Measurements from ENCODE around the gene S100A14.
"Not testable (repeated sequence)": the region's sequence is repeated elsewhere in the genome, so short reads cannot be mapped to it uniquely, and the experiment has no call there.

Gene S100A14

DNA sequence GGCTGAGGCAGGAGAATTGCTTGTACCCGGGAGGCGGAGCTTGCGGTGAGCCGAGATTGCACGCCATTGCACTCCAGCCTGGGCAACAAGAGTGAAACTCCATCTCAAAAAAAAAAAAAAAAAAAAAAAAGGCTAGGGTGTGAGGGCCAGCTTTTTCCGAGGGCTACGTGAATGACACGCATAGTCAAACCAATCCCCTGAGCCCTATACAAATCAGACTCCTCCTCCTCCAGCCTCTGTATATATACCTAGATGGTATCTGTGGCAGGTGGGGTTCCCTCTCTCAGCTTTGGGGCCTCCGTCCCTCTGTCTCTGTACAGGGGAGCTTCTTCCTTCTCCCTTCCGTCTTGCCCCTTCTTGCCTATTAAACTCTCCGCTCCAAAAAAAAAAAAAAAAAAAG, 9.9 kb downstream of the S100A14 start:
- TF ChIP-seq POLR2AphosphoS5 (IDR thresholded peaks at IDR 0.05; ENCODE audit: low read depth, low read length) (no peak), SPI1 (IDR thresholded peaks at IDR 0.05; ENCODE audit: low read depth, low read length) (no peak), PAX5 (IDR thresholded peaks at IDR 0.05; ENCODE audit: insufficient read depth, low read length, severe bottlenecking) (no peak), POU2F2 (IDR thresholded peaks at IDR 0.05; ENCODE audit: low read depth, low read length) (no peak), POLR2A (IDR thresholded peaks at IDR 0.05; ENCODE audit: low read depth, low read length) (no peak), TAF1 (IDR thresholded peaks at IDR 0.05; ENCODE audit: low read depth, low read length) (no peak)
- FAIRE-seq = no peak
- DNase-seq (ENCODE audit: insufficient read length, low spot score) = no peak

DNA sequence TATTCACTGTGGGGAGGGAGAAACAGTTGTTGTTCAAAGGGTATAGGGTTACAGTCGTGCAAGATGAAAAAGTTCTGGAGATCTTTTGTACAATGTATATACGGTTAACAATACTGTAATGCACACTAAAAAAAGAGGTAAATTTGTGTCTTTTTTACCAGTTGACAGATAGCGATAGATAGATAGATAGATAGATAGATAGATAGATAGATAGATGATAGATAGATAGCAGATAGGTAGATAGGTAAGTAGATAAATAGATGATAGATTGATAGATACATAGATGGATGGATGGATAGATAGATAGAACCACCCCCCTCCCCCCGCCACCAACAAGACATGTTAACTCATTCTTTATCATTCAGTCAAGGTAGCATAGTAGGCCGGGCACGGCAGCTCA, 13.4 kb downstream of the S100A14 start:
- no peak for TF ChIP-seq POU2F2 (IDR thresholded peaks at IDR 0.05; ENCODE audit: low read depth, low read length)
- TF ChIP-seq POLR2A (IDR thresholded peaks at IDR 0.05; ENCODE audit: low read depth, low read length) = no peak
- no peak for TF ChIP-seq POLR2AphosphoS5 (IDR thresholded peaks at IDR 0.05; ENCODE audit: low read depth, low read length)
- no peak for FAIRE-seq
- no peak for DNase-seq (ENCODE audit: insufficient read length, low spot score)

DNA sequence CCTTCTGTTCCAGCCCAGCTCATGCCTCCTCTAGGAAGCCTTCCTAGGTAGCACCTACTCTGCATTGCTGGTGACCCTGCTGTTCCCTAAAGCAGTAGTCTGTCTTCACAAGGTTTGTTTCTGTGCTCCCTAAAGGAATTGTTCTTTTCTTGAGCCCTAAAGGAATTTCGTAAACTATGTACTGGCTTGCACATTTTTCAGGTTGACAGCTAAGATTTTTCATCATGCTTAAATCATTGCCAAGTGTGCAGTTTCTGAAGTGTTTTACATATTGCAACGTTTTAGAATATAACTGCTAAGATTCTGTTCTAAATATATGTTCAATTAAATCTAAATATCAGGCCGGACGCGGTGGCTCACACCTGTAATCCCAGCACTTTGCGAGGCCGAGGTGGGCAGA, 16.3 kb downstream of the S100A14 start:
- FAIRE-seq (no peak), DNase-seq (ENCODE audit: insufficient read length, low spot score) (no peak)
- TF ChIP-seq PAX5 (IDR thresholded peaks at IDR 0.05; ENCODE audit: insufficient read depth, low read length, severe bottlenecking) (no peak), TAF1 (IDR thresholded peaks at IDR 0.05; ENCODE audit: low read depth, low read length) (no peak), SPI1 (IDR thresholded peaks at IDR 0.05; ENCODE audit: low read depth, low read length) (no peak), POLR2AphosphoS5 (IDR thresholded peaks at IDR 0.05; ENCODE audit: low read depth, low read length) (no peak), POLR2A (IDR thresholded peaks at IDR 0.05; ENCODE audit: low read depth, low read length) (no peak), POU2F2 (IDR thresholded peaks at IDR 0.05; ENCODE audit: low read depth, low read length) (no peak)

DNA sequence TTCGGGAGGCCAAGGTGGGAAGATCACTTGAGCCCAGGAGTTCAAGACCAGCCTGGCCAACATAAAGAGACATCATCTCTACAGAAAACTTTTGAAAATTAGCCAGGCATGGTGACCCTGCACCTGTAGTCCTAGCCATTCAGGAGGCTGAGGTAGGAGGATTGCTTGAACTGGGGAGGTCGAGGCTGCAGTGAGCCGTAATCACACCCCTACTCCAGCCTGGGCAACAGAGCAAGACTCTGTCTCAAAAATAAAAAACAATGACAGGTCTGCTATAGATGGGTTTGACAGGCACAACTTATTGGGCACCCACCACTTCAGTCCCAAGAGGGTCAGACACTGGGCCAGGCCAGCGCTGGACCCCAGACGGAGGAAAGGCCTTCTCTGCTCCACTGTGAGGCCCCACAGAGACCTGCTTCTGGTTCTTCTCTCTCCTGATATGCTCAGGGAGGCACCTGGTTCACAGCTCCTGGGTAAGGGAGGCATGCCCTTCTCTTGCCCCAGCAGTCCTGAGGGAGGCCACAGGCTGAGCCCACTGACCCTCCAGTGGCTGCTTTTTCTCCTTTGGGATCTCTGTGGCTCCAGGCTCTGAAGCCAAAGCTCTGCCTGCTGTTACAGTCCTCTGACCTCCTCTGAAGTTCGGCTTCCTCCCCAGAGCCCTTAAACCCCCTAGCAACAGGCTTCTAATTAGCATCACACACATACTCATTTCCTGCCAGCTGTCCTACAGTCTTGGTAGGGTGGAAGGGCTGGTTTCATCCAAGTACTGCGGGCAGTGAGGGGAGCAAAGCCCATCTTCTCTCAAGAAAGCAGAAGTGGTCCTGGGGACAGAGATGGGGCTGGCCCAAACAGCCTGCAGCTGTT, 17.6 kb downstream of the S100A14 start:
- FAIRE-seq (peak; percentile 90), DNase-seq (ENCODE audit: insufficient read length, low spot score) (peak; percentile 69)
- TF ChIP-seq POU2F2 (IDR thresholded peaks at IDR 0.05; ENCODE audit: low read depth, low read length) (no peak; the same call in 1 of the 2 replicates), SPI1 (IDR thresholded peaks at IDR 0.05; ENCODE audit: low read depth, low read length) (peak; percentile 98), PAX5 (IDR thresholded peaks at IDR 0.05; ENCODE audit: insufficient read depth, low read length, severe bottlenecking) (no peak), POLR2AphosphoS5 (IDR thresholded peaks at IDR 0.05; ENCODE audit: low read depth, low read length) (no peak), POLR2A (IDR thresholded peaks at IDR 0.05; ENCODE audit: low read depth, low read length) (peak; percentile 58; the same call in 1 of the 2 replicates), TAF1 (IDR thresholded peaks at IDR 0.05; ENCODE audit: low read depth, low read length) (no peak)

DNA sequence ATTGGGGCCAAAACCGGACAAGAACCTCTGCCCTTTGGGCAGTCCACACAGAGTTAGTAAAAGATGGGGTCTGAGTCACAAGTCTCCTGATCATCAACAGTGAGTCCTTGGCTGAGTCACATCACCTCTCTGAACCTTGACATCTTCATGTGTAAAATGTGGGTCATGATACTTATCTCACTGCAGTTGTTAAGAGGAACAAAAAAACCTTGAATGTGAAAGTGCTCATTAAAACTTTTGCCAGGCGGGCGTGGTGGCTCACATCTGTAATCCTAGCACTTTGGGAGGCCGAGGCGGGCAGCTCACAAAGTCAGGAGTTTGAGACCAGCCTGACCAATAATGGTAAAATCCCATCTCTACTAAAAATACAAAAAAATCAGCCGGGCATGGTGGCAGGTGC, 18.9 kb downstream of the S100A14 start:
- no peak for DNase-seq (ENCODE audit: insufficient read length, low spot score)
- FAIRE-seq = no peak
- TF ChIP-seq POU2F2 (IDR thresholded peaks at IDR 0.05; ENCODE audit: low read depth, low read length) (no peak), SPI1 (IDR thresholded peaks at IDR 0.05; ENCODE audit: low read depth, low read length) (no peak), POLR2AphosphoS5 (IDR thresholded peaks at IDR 0.05; ENCODE audit: low read depth, low read length) (no peak), PAX5 (IDR thresholded peaks at IDR 0.05; ENCODE audit: insufficient read depth, low read length, severe bottlenecking) (no peak), POLR2A (IDR thresholded peaks at IDR 0.05; ENCODE audit: low read depth, low read length) (no peak), TAF1 (IDR thresholded peaks at IDR 0.05; ENCODE audit: low read depth, low read length) (no peak)

DNA sequence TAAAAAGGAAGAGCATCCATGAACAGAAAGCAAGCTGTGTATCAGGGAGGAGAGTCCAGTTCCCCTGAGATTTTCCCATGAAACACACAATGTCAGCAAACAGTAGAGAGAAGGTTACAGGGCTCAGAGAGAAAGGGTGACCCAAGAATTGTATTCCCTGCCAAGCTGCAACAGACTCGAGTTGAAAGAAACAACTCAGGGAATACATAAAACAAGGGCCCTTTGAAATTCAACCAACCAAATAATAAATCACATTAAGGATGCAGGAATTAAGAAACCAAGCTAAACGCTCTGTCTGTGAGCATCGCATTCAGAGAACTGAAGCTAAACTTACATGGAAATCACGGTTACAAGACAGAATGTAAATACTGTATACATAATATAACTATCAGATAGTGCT, 23.4 kb downstream of the S100A14 start:
- no peak for FAIRE-seq
- no peak for DNase-seq (ENCODE audit: insufficient read length, low spot score)
- TF ChIP-seq POLR2A (IDR thresholded peaks at IDR 0.05; ENCODE audit: low read depth, low read length) (no peak), POU2F2 (IDR thresholded peaks at IDR 0.05; ENCODE audit: low read depth, low read length) (no peak)

DNA sequence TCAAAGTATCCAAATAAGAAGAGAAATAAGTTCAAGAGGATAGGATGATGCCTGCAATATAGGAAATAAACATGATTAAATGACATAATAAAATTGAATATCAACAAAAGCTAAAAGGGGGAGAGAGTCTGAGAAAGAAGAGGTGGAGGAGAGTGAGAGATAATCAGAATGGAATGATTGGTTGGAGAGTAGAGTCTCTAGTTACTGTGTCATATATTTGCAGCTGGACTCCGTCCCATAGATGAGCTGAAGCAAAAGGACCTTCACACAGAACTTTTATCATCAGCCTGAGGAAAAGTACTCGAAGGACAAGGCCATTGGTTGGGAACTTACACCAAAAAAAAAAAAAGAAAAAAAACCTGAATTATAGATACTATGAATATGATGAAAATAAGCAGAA, 27.6 kb downstream of the S100A14 start:
- no peak for DNase-seq (ENCODE audit: insufficient read length, low spot score)
- no peak for FAIRE-seq
- no peak for TF ChIP-seq POLR2AphosphoS5 (IDR thresholded peaks at IDR 0.05; ENCODE audit: low read depth, low read length)
- TF ChIP-seq TAF1 (IDR thresholded peaks at IDR 0.05; ENCODE audit: low read depth, low read length) = no peak
- no peak for TF ChIP-seq POLR2A (IDR thresholded peaks at IDR 0.05; ENCODE audit: low read depth, low read length)
- TF ChIP-seq SPI1 (IDR thresholded peaks at IDR 0.05; ENCODE audit: low read depth, low read length) = no peak
- no peak for TF ChIP-seq POU2F2 (IDR thresholded peaks at IDR 0.05; ENCODE audit: low read depth, low read length)
- no peak for TF ChIP-seq PAX5 (IDR thresholded peaks at IDR 0.05; ENCODE audit: insufficient read depth, low read length, severe bottlenecking)

DNA sequence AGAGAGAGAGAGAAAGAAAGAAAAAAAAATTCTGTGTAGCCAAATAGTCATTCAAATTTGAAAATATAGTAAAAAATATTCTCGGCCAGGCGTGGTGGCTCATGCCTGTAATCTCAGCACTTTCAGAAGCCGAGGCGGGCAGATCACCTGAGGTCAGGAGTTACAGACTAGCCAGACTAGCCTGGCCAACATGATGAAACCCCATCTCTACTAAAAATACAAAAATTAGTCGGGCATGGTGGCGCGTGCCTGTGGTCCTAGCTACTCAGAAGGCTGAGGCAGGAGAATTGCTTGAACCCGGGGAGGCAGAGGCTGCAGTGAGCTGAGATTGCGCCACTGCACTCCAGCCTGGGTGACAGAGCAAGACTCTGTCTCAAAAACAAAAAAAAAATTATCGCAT, 28.1 kb downstream of the S100A14 start:
- not testable (repeated sequence) for DNase-seq (ENCODE audit: insufficient read length, low spot score); FAIRE-seq

DNA sequence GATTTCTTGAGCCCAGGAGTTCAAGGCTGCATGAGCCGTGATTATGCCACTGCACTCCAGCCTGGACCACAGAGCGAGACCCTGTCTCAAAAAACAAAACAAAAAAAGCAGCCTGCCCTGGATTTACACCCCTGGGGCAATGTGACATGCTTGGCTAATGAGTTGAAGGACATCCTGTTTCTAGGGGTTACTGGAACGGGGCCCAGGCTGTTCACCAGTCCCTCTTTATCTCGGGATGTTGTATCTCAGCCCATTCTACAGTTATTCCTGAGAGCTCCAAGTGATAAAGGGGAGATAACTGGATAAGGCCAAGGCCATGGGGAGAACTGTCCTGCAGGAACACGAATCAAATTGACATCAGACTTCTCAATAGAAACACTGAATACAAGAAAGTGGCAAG, 28.8 kb downstream of the S100A14 start:
- no peak for TF ChIP-seq POU2F2 (IDR thresholded peaks at IDR 0.05; ENCODE audit: low read depth, low read length)
- TF ChIP-seq POLR2A (IDR thresholded peaks at IDR 0.05; ENCODE audit: low read depth, low read length) = no peak
- TF ChIP-seq POLR2AphosphoS5 (IDR thresholded peaks at IDR 0.05; ENCODE audit: low read depth, low read length) = no peak
- TF ChIP-seq TAF1 (IDR thresholded peaks at IDR 0.05; ENCODE audit: low read depth, low read length) = no peak
- TF ChIP-seq SPI1 (IDR thresholded peaks at IDR 0.05; ENCODE audit: low read depth, low read length) = no peak
- no peak for TF ChIP-seq PAX5 (IDR thresholded peaks at IDR 0.05; ENCODE audit: insufficient read depth, low read length, severe bottlenecking)
- FAIRE-seq = no peak
- DNase-seq (ENCODE audit: insufficient read length, low spot score) = no peak

DNA sequence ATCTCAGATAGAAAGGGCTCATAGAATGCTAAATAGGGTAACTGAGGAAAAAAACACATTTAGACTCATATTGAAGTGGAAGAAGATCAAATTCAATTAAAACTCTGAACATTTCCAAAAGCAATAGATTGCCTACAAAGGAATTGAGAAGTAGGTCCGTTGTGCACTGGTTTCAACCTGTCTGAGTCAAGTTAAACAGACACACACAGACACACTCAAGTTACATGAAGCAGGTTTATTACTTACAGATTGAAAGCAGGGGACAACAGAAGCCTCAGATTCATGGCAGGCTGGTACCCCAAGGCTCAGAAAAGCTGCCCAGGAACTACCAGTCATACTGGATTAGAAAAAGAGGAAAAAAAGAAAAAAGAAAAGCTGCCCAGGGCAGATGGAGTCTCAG, 29.8 kb downstream of the S100A14 start:
- TF ChIP-seq TAF1 (IDR thresholded peaks at IDR 0.05; ENCODE audit: low read depth, low read length) = no peak
- no peak for TF ChIP-seq SPI1 (IDR thresholded peaks at IDR 0.05; ENCODE audit: low read depth, low read length)
- no peak for TF ChIP-seq POU2F2 (IDR thresholded peaks at IDR 0.05; ENCODE audit: low read depth, low read length)
- no peak for TF ChIP-seq PAX5 (IDR thresholded peaks at IDR 0.05; ENCODE audit: insufficient read depth, low read length, severe bottlenecking)
- no peak for TF ChIP-seq POLR2A (IDR thresholded peaks at IDR 0.05; ENCODE audit: low read depth, low read length)
- TF ChIP-seq POLR2AphosphoS5 (IDR thresholded peaks at IDR 0.05; ENCODE audit: low read depth, low read length) = no peak
- DNase-seq (ENCODE audit: insufficient read length, low spot score) = no peak
- FAIRE-seq = no peak

Data from GM12891 (cell line).